HG02840 (cell line): ENCODE data around the gene CBR1.

Experiments
- ATAC-seq: cut with Tn5 transposase; IDR thresholded peaks from one replicate; pipeline ENCODE4 v1.9.1; 2021; ENCODE audit warnings: mild to moderate bottlenecking, moderate library complexity, moderate number of reproducible peaks; ENCODE audit not compliant: unreplicated experiment, low FRiP score

Gene CBR1

DNA sequence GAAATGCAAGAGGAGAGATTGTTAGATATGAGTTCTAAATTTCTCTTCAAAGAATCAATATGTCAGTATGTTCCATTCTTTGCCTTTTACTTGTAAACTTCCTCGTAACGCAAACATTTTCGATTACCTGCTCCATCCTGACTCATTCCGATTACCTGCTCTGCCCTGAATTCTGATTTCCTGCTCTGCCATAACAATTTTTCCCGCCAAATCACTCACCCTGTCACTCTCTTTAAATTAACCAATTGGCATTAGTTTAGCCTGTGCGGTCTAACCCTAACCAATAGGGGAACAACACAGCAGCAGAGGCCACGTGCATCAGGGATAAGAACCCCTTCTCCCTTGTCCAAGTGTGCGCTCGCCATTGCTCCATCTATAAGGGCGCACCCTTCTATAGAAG, 40.0 kb downstream of the CBR1 start:
- no peak for ATAC-seq

DNA sequence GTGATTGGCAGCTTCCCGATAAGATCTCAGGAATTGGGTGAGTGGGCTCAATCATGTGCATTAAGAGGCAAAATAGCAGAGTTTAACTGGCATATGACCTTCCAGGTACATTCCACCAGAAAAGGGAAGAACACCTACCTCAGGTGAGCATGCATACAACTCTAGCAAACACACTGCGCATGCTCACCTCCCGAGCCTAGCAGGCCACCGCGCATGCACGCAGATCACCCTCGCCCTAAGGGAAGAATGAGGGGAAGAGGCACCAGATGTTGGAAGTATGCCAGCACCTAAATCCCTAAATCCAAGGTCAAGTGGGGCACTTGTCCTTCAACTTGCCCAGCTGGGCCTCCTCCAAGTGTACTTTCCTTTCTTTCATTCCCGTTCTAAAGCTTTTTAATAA, 41.4 kb downstream of the CBR1 start:
- ATAC-seq: no peak

DNA sequence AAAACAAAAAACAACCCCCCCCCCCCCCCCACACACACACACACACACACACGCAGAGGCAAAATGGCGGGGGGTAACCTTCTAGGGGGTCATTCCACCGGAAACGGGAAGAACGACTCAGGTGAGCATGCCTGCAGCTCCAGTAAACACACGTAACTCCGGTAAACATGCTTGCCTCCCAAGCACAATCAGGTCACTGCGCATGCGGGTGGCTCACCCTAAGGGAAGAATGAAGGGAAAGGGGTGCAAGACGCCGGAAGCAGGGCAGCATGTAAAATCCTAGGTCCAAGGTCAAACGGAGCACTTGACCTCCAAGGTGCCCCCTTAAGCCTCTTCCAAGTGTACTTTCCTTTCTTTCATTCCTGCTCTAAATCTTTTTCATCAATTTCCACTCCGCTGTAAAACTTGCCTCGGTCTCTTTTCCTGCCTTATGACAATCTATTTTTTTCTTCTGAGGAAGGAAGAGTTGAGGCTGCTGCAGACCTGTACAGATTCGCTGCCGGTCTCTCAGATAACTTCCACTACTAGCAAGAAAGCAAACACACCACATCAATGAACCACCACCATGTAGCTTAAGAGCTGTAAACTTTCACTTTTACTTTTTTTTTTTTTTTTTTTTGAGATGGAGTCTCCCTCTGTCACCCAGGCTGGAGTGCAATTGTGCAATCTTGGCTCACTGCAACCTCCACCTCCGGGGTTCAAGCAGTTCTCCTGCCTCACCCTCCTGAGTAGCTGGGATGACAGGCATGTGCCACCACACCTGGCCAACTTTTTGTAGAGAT, 44.0 kb downstream of the CBR1 start:
- no peak for ATAC-seq

DNA sequence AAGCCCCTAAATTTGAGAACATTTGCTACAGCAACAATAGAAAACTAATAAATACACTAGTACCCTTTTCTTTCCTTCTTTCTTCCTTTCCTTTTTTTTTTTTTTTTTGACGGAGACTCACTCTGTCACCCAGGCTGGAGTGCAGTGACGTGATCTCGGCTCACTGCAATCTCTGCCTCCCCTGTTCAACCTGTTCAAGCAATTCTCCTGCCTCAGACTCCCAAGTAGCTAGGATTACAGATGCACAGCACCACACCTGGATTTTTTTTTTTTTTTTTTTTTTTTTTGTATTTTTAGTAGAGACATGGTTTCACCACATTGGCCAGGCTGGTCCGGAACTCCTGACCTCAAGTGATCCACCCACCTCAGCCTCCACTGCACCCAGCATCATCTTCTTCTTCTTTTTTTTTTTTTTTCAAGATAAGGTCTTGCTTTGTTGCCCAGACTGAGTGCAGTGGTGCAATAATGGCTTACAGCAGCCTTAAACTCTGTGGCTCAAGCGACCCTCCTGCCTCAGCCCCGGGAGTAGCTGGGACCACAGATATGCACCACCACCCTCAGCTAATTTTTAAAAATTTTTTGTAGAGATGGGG, 45.4 kb downstream of the CBR1 start:
- ATAC-seq: no peak

DNA sequence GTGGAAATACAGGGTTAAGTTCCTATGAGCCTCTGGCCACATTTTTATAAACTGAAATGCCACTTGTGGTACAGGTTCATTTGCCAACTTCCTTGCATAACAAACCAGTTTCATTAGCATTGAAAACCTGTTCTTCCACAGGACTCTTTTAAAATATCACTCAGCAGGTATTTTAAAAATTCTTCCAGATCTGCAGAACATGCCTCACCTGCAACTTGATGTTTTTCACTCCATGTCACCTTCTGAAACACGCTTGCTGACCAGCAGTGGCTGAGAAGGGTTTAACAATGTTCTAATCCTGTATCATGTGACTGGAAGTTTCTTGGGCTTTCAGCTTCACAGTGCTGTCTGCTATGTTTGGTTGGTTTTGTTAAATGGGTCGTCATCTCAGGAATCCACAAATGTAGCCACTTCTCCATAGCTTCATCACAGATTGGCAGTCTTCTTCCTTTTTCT, 47.5 kb downstream of the CBR1 start:
- no peak for ATAC-seq

DNA sequence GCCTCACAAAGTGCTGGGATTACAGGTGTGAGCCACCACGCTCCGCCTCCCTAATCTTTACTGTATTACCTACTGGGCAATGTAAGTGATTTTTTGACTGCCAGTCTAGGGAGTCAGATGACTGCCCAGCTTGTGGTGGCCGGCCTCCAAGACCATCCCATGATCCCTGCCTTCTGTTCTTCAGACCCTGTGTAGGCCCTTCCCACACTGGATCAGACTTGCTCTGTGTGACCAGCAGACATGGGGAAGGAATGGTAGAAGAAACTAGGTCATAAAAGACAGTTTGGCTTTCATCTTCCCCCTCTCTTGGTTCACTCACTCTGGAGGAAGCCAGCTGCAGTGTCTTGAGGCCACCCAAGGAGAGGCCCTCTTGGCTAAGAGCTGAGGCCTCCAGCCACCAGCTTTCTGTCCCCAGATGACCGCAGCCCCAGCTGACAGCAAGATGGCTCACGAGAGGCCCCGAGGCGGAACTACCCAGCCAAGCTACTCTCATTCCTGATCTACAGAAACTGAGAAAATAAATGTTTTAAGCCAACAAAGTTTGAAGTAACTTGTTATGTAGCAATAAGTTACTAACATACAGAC, 50.6 kb downstream of the CBR1 start:
- no peak for ATAC-seq
